ENCODE measurements around the gene CDT1. TPM values are rescaled to one million over a fixed set of nuclear protein-coding genes. Genes with fewer than 3 reads are reported as not detected.

Gene CDT1
- total and polyA plus RNA-seq, 2 experiments from 2014 or later: 32.6 to 187 TPM

GRCh38 chr16:88839745-88840599, 36.4 kb downstream of the CDT1 start (continued):
- TF ChIP-seq ZNF331 (CRISPR knock-in tag; IDR thresholded peaks at IDR 0.05; ENCODE audit: low read depth): no peak
- no peak for TF ChIP-seq EZH2 (IDR thresholded peaks at IDR 0.05; ENCODE audit: low read depth, unreplicated experiment)
- TF ChIP-seq REST (IDR thresholded peaks at IDR 0.05; ENCODE audit: unreplicated experiment): no peak
- TF ChIP-seq STAT1 (IDR thresholded peaks at IDR 0.05; ENCODE audit: unreplicated experiment): no peak
- no peak for TF ChIP-seq JUNB (IDR thresholded peaks at IDR 0.05; ENCODE audit: unreplicated experiment)

GRCh38 chr16:88840600-88841215, 37.1 kb downstream of the CDT1 start:
- ATAC-seq: no peak
- 0 out of 3 replicates have a peak, but pooled peaks cover 3% of the 10 kb centered on the region for H3K4me1 Mint-ChIP-seq
- no peak for DNase-seq (ENCODE audit: low spot score)
- Histone ChIP-seq H3K9me2 (ENCODE audit: insufficient read depth) (no peaks in the 10 kb centered on the region), H3K27ac (ENCODE audit: low read depth) (no peak overlapping the region), H2AFZ (no peak overlapping the region), H3F3A (replicated peaks; ENCODE audit: low read depth) (no peaks in the 10 kb centered on the region), H4K20me1 (replicated peaks; ENCODE audit: insufficient read depth) (no peaks in the 10 kb centered on the region), H3K4me2 (no peak overlapping the region), H3K79me2 (replicated peaks; ENCODE audit: insufficient read depth) (no peaks in the 10 kb centered on the region), H3K36me3 (ENCODE audit: insufficient read depth) (no peaks in the 10 kb centered on the region; the same call in 1 of the 2 replicates), H3K27me3 (ENCODE audit: insufficient read depth) (no peaks in the 10 kb centered on the region), H3K4me3 (no peak overlapping the region), H3K4me1 (ENCODE audit: insufficient read depth) (no peaks in the 10 kb centered on the region)
- H3K4me3 Mint-ChIP-seq: no peak overlapping the region
- no peak overlapping the region for H3K27ac Mint-ChIP-seq
- H3K27me3 Mint-ChIP-seq (ENCODE audit: insufficient read depth, low read depth, poor library complexity): peaks cover 14% of the 10 kb centered on the region
- no peaks in the 10 kb centered on the region for H3K9me3 Mint-ChIP-seq
- peaks cover 11% of the 10 kb centered on the region for H3K36me3 Mint-ChIP-seq (ENCODE audit: low read depth)
- TF ChIP-seq STAT1 (IDR thresholded peaks at IDR 0.05; ENCODE audit: unreplicated experiment) (no peak), EZH2 (IDR thresholded peaks at IDR 0.05; ENCODE audit: low read depth, unreplicated experiment) (no peak), EZH2phosphoT487 (IDR thresholded peaks at IDR 0.05; ENCODE audit: unreplicated experiment) (no peak), ZNF114 (CRISPR knock-in tag; IDR thresholded peaks at IDR 0.05) (no peak), POLR2AphosphoS5 (IDR thresholded peaks at IDR 0.05; ENCODE audit: low read depth) (no peak), NANOG (IDR thresholded peaks at IDR 0.05; ENCODE audit: borderline replicate concordance) (no peak), REST (IDR thresholded peaks at IDR 0.05; ENCODE audit: unreplicated experiment) (no peak), CREB1 (CRISPR knock-in tag; IDR thresholded peaks at IDR 0.05; ENCODE audit: low read depth) (no peak)
- TF ChIP-seq, protein P1, sequence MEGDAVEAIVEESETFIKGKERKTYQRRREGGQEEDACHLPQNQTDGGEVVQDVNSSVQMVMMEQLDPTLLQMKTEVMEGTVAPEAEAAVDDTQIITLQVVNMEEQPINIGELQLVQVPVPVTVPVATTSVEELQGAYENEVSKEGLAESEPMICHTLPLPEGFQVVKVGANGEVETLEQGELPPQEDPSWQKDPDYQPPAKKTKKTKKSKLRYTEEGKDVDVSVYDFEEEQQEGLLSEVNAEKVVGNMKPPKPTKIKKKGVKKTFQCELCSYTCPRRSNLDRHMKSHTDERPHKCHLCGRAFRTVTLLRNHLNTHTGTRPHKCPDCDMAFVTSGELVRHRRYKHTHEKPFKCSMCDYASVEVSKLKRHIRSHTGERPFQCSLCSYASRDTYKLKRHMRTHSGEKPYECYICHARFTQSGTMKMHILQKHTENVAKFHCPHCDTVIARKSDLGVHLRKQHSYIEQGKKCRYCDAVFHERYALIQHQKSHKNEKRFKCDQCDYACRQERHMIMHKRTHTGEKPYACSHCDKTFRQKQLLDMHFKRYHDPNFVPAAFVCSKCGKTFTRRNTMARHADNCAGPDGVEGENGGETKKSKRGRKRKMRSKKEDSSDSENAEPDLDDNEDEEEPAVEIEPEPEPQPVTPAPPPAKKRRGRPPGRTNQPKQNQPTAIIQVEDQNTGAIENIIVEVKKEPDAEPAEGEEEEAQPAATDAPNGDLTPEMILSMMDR (conservative IDR thresholded peaks at IDR 0.05; ENCODE audit: low read depth in 2 of 2): no peak
